Measurements from ENCODE around the gene CYP21A2.
"Not testable (repeated sequence)": the region's sequence is repeated elsewhere in the genome, so short reads cannot be mapped to it uniquely, and the experiment has no call there.

CYP21A2 gene

DNA sequence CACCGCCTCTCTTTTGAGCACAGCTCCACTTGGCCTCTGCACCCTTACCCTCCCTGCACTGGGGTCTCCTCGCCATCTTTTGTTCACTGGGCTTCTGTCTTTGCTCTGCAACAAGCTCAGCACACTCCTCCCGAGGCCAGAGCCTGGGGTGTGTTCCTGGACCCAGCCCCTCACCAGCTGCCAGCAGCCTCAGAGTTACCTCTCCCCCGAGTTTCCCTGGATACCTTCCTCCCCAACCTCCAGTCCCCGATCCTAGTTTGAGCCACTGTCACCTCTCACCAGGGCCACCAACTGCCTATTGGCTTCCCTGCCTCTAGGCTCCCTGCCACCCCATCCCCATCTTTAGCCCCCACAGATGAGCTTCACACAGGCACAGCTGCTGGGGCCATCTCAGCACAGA, 12.3 kb downstream of the CYP21A2 start:
- no peak for DNase-seq
- Histone ChIP-seq H3K27me3 (ENCODE audit: insufficient read depth, low read depth, severe bottlenecking) (no peaks in the 10 kb centered on the region), H3K4me3 (ENCODE audit: low read depth, low read length) (no peak overlapping the region), H3K9me3 (ENCODE audit: severe bottlenecking) (no peaks in the 10 kb centered on the region), H3K27ac (no peak overlapping the region), H3K36me3 (no peaks in the 10 kb centered on the region)
- TF ChIP-seq, protein P1, sequence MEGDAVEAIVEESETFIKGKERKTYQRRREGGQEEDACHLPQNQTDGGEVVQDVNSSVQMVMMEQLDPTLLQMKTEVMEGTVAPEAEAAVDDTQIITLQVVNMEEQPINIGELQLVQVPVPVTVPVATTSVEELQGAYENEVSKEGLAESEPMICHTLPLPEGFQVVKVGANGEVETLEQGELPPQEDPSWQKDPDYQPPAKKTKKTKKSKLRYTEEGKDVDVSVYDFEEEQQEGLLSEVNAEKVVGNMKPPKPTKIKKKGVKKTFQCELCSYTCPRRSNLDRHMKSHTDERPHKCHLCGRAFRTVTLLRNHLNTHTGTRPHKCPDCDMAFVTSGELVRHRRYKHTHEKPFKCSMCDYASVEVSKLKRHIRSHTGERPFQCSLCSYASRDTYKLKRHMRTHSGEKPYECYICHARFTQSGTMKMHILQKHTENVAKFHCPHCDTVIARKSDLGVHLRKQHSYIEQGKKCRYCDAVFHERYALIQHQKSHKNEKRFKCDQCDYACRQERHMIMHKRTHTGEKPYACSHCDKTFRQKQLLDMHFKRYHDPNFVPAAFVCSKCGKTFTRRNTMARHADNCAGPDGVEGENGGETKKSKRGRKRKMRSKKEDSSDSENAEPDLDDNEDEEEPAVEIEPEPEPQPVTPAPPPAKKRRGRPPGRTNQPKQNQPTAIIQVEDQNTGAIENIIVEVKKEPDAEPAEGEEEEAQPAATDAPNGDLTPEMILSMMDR (IDR thresholded peaks at IDR 0.05; ENCODE audit: low read depth, low read length) = no peak

DNA sequence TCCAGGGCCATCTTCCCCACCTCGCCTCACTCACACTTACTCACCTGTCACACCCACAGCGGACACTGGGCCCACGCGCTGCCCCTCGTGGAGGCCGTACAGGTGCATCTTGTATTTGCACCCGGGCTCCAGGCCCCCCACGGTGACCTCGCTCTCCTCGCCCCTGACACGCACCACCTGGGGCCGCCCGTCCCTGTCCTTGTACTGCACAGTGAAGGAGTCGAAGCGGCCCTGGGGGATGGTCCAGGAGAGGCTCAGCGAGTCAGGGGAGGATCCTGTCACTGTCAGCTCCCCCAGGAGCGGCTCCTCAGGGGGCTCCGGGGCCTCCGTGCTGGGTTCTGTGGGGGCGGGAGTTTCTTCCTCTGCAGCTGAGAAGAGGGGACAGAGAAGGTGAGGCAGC, 14.4 kb downstream of the CYP21A2 start:
- not testable (repeated sequence) for H3K27ac ChIP-seq; H3K27me3 ChIP-seq (ENCODE audit: insufficient read depth, low read depth, severe bottlenecking); H3K36me3 ChIP-seq; H3K4me3 ChIP-seq (ENCODE audit: low read depth, low read length); H3K9me3 ChIP-seq (ENCODE audit: severe bottlenecking); DNase-seq

DNA sequence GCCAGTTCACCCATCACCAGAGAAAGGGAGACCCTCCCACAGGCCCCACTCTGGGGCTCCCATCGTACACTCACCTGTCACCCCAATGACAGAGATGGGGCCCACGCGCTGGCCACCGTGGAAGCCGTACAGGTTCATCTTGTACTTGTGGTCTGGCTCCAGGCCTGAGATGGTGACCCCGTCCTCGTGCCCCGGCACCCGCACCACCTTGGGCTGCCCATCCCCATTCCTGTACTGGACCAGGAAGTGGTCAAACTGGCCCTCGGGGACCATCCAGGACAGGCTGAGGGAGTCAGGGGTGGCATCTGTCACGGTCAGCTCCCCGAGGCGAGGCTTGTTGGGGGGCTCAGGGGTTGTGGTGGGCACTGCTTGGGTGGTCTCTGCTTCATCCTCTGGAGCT, 15.1 kb downstream of the CYP21A2 start:
- not testable (repeated sequence) for H3K27ac ChIP-seq

DNA sequence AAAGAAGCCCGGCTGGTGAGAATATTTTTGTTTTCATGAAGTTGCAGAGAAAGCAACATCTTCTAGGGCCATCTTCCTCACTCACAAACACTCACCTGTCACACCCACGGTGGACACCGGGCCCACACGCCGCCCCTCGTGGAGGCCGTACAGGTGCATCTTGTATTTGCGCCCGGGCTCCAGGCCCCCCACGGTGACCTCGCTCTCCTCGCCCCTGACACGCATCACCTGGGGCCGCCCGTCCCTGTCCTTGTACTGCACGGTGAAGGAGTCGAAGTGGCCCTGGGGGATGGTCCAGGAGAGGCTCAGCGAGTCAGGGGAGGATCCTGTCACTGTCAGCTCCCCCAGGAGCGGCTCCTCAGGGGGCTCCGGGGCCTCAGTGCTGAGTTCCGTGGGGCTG, 17.5 kb downstream of the CYP21A2 start:
- not testable (repeated sequence) for H3K27me3 ChIP-seq (ENCODE audit: insufficient read depth, low read depth, severe bottlenecking); DNase-seq

More for the DNA sequence above, 15.1 kb downstream of the CYP21A2 start:
- DNase-seq; H3K36me3 ChIP-seq; H3K4me3 ChIP-seq (ENCODE audit: low read depth, low read length); H3K9me3 ChIP-seq (ENCODE audit: severe bottlenecking); H3K27me3 ChIP-seq (ENCODE audit: insufficient read depth, low read depth, severe bottlenecking): not testable (repeated sequence)

DNA sequence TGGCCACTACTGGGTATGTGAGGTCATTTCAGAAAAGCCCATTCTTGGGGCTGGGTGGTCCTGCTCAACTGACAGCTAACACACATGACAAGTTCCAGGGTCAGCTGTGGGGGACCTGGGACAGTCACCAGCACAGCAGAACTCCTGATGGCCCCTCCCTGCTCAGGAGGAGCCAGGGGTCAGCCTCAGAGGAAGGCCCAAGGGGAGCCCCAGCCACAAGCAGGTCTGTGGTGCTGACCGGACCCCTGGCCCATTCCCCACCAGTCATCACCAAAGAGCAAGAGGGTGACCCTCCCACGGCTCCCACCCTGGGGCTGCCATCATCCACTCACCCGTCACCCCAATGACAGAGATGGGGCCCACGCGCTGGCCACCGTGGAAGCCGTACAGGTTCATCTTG, 18.0 kb downstream of the CYP21A2 start:
- H3K9me3 ChIP-seq (ENCODE audit: severe bottlenecking) = peaks cover 3% of the 10 kb centered on the region
- no peak for DNase-seq

More for the DNA sequence above, 17.5 kb downstream of the CYP21A2 start:
- not testable (repeated sequence) for H3K27ac ChIP-seq; H3K36me3 ChIP-seq; H3K9me3 ChIP-seq (ENCODE audit: severe bottlenecking); H3K4me3 ChIP-seq (ENCODE audit: low read depth, low read length)

DNA sequence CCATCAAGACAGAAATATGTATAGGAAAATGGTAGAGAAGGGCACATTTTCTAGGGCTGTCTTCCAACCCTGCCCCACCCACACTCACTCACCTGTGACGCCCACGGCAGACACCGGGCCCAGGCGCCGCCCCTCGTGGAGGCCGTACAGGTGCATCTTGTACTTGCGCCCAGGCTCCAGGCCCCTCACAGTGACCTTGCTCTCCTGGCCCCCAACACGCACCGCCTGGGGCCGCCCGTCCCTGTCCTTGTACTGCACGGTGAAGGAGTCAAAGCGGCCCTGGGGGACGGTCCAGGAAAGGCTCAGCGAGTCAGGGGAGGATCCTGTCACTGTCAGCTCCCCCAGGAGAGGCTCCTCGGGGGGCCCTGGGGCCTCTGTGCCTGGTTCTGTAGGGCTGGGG, 19.8 kb downstream of the CYP21A2 start:
- no peaks in the 10 kb centered on the region for H3K36me3 ChIP-seq

More for the DNA sequence above, 18.0 kb downstream of the CYP21A2 start:
- Histone ChIP-seq H3K4me3 (ENCODE audit: low read depth, low read length) (no peak overlapping the region), H3K36me3 (no peaks in the 10 kb centered on the region), H3K27ac (no peak overlapping the region), H3K27me3 (ENCODE audit: insufficient read depth, low read depth, severe bottlenecking) (no peaks in the 10 kb centered on the region)
- TF ChIP-seq, protein P1 (IDR thresholded peaks at IDR 0.05; ENCODE audit: low read depth, low read length) = no peak

DNA sequence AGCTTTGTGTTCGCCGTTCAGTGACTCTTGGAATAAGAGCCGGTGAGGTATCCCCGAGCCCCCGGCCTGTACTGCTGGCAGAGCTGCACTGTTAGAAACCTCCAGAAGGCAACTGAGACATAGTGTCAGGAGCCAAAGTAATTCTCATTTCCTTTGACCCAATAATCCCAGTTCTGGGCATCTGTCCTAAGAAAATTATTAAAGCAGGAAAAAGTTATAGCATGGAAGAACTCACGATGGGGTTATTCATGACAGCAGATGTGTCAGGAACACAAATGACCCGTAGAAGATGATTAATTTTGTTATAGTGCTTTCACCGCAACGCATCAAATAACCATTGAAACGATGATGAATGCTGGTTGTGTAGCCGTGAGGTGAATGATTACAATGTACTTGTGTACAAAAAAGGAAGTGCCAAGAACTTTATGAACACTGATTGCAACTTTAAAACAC, 20.3 kb downstream of the CYP21A2 start:
- Histone ChIP-seq H3K36me3 (no peaks in the 10 kb centered on the region), H3K27me3 (ENCODE audit: insufficient read depth, low read depth, severe bottlenecking) (no peaks in the 10 kb centered on the region)

More for the DNA sequence above, 19.8 kb downstream of the CYP21A2 start:
- Histone ChIP-seq H3K27ac (no peak overlapping the region), H3K9me3 (ENCODE audit: severe bottlenecking) (peaks cover 3% of the 10 kb centered on the region), H3K4me3 (ENCODE audit: low read depth, low read length) (no peak overlapping the region), H3K27me3 (ENCODE audit: insufficient read depth, low read depth, severe bottlenecking) (no peaks in the 10 kb centered on the region)
- DNase-seq = no peak
- TF ChIP-seq, protein P1 (IDR thresholded peaks at IDR 0.05; ENCODE audit: low read depth, low read length) = no peak

More for the DNA sequence above, 20.3 kb downstream of the CYP21A2 start:
- Histone ChIP-seq H3K27ac (no peak overlapping the region), H3K4me3 (ENCODE audit: low read depth, low read length) (no peak overlapping the region), H3K9me3 (ENCODE audit: severe bottlenecking) (peaks cover 3% of the 10 kb centered on the region)
- TF ChIP-seq, protein P1 (IDR thresholded peaks at IDR 0.05; ENCODE audit: low read depth, low read length) = no peak
- DNase-seq = no peak

Measured in WERI-Rb-1 (cell line).